Measurements from ENCODE around the gene BRICD5. TPM values are rescaled to one million over a fixed set of nuclear protein-coding genes. Genes with fewer than 3 reads are reported as not detected.
"Not testable (repeated sequence)": the region's sequence is repeated elsewhere in the genome, so short reads cannot be mapped to it uniquely, and the experiment has no call there.

BRICD5 gene
- total and polyA plus RNA-seq, 2 of the 4 experiments (the other 2 are of a cell fraction), result 0.18 to 0.94 TPM

GRCh38 chr16:2240331-2240730 lies 29.7 kb upstream of the BRICD5 start:
- H4K8ac ChIP-seq (ENCODE audit: low read depth in 2 of 2, low read length in 2 of 2); H3K4me2 ChIP-seq (ENCODE audit: low read depth, low read length); H2AK5ac ChIP-seq (ENCODE audit: low read depth, low read length); H2AFZ ChIP-seq (replicated peaks; ENCODE audit: low read length, poor library complexity); H3K14ac ChIP-seq (replicated peaks; ENCODE audit: low read depth, low read length); ATAC-seq (ENCODE audit: low read depth); in situ Hi-C loops (cut with MboI; ENCODE audit: low sequenced_read_pairs); H2BK15ac ChIP-seq (ENCODE audit: low read depth, low read length); H2BK120ac ChIP-seq (ENCODE audit: low read depth, low read length); POLR2A ChIA-PET (ENCODE audit: unreplicated experiment); H4K91ac ChIP-seq (ENCODE audit: insufficient read depth, low read depth, low read length); H2BK5ac ChIP-seq (ENCODE audit: low read depth, low read length, poor library complexity, severe bottlenecking); H3K4me1 ChIP-seq (ENCODE audit: control insufficient read depth, insufficient read depth, low read length); H3K4ac ChIP-seq (ENCODE audit: low read depth, low read length); H3K9me3 ChIP-seq (ENCODE audit: control insufficient read depth, insufficient read depth, low read length); H3K27me3 ChIP-seq (ENCODE audit: control insufficient read depth, insufficient read depth, low read length); H4K5ac ChIP-seq (ENCODE audit: low read depth, low read length); H3K23ac ChIP-seq (ENCODE audit: low read depth, low read length); H2BK20ac ChIP-seq (ENCODE audit: low read depth, low read length); H3K56ac ChIP-seq (ENCODE audit: extremely low read depth, insufficient read depth, low read length); DNase-seq; dilution Hi-C loops (cut with HindIII; ENCODE audit: low sequenced_read_pairs, unreplicated experiment); H3K18ac ChIP-seq (ENCODE audit: low read depth, low read length); intact Hi-C loops (cut with micrococcal nuclease); H3K9me1 ChIP-seq (ENCODE audit: insufficient read depth, low read length); H2AK9ac ChIP-seq (replicated peaks; ENCODE audit: low read depth, low read length, poor library complexity); H3K9ac ChIP-seq (ENCODE audit: low read depth, low read length); H3K4me3 ChIP-seq (ENCODE audit: insufficient read depth, low read depth, low read length); CTCF ChIA-PET; H3K27ac ChIP-seq (ENCODE audit: insufficient read depth, low read length); BruUV-seq (replicated peaks): not testable (repeated sequence)
- WGBS, 2 experiments (ENCODE audit: extremely low coverage in 2 of 2, insufficient read length in 1 of 2), result no CpG with 5 or more reads among the region's 9 CpGs
- peaks cover 40% of the 10 kb centered on the region for H3K36me3 ChIP-seq (ENCODE audit: control insufficient read depth, insufficient read depth, low read length)
- H3K79me1 ChIP-seq (ENCODE audit: low read depth in 1 of 2, low read length in 2 of 2), result peaks cover 6 to 12% of the 10 kb centered on the region in 2 experiments; a peak in 3 of 4 replicates
- H4K20me1 ChIP-seq (ENCODE audit: insufficient read depth, low read length), result peaks cover 14% of the 10 kb centered on the region

All from IMR-90 (cell line).